ENCODE measurements around the gene TJP1. TPM values are rescaled to one million over a fixed set of nuclear protein-coding genes. Genes with fewer than 3 reads are reported as not detected.

Gene TJP1
- total and polyA plus RNA-seq, 9 of the 15 experiments (the other 6 are each of a cell fraction or from before 2014, with no cell fraction given): 9.1 to 39.3 (median 28.0) TPM

DNA sequence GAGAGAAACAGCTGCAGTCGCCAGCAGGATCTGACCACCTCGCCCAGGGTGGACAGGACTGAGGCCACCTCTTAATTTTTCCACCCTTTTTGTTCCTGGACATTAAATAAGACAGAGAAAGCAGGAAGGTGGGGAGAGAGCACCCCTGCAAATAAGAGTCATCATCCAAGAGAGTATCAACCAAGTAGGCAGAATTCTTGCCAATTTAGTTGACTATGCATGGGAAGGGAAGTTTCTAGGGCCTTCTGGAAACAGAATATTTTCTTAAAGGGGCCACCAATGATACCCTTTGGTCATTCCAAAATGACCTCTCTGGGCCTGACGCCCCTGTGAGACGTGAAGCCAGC, 136.2 kb downstream of the TJP1 start:
- H3K27ac ChIP-seq (ENCODE audit: extremely low read depth, low read depth, low read length): no peak overlapping the region
- no TSS peak for BruUV-seq (replicated peaks)
- peaks cover 2 to 22% of the 10 kb centered on the region in 2 experiments; a peak in 3 of 5 replicates for H3K4me1 ChIP-seq (replicated peaks in 1 of 2; ENCODE audit: control insufficient read depth in 2 of 2, insufficient read depth in 2 of 2, low read length in 2 of 2)
- POLR2A ChIA-PET: no interaction called here
- H2AFZ ChIP-seq (ENCODE audit: low read depth, low read length): no peak overlapping the region
- H3K9me3 ChIP-seq (replicated peaks; ENCODE audit: control insufficient read depth, insufficient read depth, low read depth, low read length): no peaks in the 10 kb centered on the region
- no peaks in the 10 kb centered on the region for H3K36me3 ChIP-seq (ENCODE audit: control insufficient read depth, insufficient read depth, low read length)
- no peak for FAIRE-seq
- no peak overlapping the region for H3K9ac ChIP-seq (ENCODE audit: insufficient read depth in 1 of 2, low read depth in 2 of 2, low read length in 2 of 2)
- intact Hi-C loops (cut with micrococcal nuclease): no loop called here
- H3K4me2 ChIP-seq (ENCODE audit: insufficient read depth, low read length): no peak overlapping the region
- CTCF ChIA-PET (ENCODE audit: low intra/inter-chr PET ratio): interaction anchor here (0.8 kb wide), 1 partner anchor 239 kb away, joined by 3 read pairs; no protein-coding TSS in a partner anchor
- DNase-seq (ENCODE audit: extremely low read depth in 1 of 4, low spot score in 3 of 4): no peak
- 5% methylated on average over 4 of the region's 4 CpGs for WGBS (ENCODE audit: insufficient coverage, low coverage, missing lambda C conversion rate)
- ATAC-seq: no peak
- no peaks in the 10 kb centered on the region for H4K20me1 ChIP-seq (replicated peaks; ENCODE audit: control insufficient read depth, insufficient read depth, low read length)
- in situ Hi-C loops (cut with MboI): no loop called here
- H3K9me1 ChIP-seq (ENCODE audit: control insufficient read depth, insufficient read depth, low read length): no peaks in the 10 kb centered on the region
- H3K27me3 ChIP-seq (ENCODE audit: control insufficient read depth in 2 of 2, insufficient read depth in 2 of 2, low read length in 2 of 2): peaks cover 2 to 18% of the 10 kb centered on the region in 2 experiments; a peak in 2 of 5 replicates
- no peaks in the 10 kb centered on the region for H3K79me2 ChIP-seq (ENCODE audit: control insufficient read depth, insufficient read depth, low read length)
- no peak overlapping the region for H3K4me3 ChIP-seq
- no peak for TF ChIP-seq RBM15 (IDR thresholded peaks at IDR 0.05; ENCODE audit: insufficient read depth, low read length)
- no peak for TF ChIP-seq CHCHD3 (CRISPR knock-in tag; IDR thresholded peaks at IDR 0.05)
- TF ChIP-seq, protein P1, sequence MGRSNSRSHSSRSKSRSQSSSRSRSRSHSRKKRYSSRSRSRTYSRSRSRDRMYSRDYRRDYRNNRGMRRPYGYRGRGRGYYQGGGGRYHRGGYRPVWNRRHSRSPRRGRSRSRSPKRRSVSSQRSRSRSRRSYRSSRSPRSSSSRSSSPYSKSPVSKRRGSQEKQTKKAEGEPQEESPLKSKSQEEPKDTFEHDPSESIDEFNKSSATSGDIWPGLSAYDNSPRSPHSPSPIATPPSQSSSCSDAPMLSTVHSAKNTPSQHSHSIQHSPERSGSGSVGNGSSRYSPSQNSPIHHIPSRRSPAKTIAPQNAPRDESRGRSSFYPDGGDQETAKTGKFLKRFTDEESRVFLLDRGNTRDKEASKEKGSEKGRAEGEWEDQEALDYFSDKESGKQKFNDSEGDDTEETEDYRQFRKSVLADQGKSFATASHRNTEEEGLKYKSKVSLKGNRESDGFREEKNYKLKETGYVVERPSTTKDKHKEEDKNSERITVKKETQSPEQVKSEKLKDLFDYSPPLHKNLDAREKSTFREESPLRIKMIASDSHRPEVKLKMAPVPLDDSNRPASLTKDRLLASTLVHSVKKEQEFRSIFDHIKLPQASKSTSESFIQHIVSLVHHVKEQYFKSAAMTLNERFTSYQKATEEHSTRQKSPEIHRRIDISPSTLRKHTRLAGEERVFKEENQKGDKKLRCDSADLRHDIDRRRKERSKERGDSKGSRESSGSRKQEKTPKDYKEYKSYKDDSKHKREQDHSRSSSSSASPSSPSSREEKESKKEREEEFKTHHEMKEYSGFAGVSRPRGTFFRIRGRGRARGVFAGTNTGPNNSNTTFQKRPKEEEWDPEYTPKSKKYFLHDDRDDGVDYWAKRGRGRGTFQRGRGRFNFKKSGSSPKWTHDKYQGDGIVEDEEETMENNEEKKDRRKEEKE (IDR thresholded peaks at IDR 0.05; ENCODE audit: borderline replicate concordance in 1 of 2, control insufficient read depth in 1 of 2, low read depth in 2 of 2, low read length in 1 of 2): no peak
- no peak for TF ChIP-seq PPARD (CRISPR knock-in tag; IDR thresholded peaks at IDR 0.05)
- TF ChIP-seq HMGN3 (IDR thresholded peaks at IDR 0.05; ENCODE audit: borderline replicate concordance, extremely low read depth, insufficient read length, low read depth, low read length): no peak
- TF ChIP-seq ZC3H4 (CRISPR knock-in tag; IDR thresholded peaks at IDR 0.05; ENCODE audit: borderline replicate concordance): no peak
- TF ChIP-seq ZNF324 (CRISPR knock-in tag; IDR thresholded peaks at IDR 0.05): no peak
- no peak for TF ChIP-seq PHF21A (IDR thresholded peaks at IDR 0.05; ENCODE audit: borderline replicate concordance, low read depth)
- no peak for TF ChIP-seq TAF7 (tag; IDR thresholded peaks at IDR 0.05)
- no peak for TF ChIP-seq ZNF263 (CRISPR knock-in tag; IDR thresholded peaks at IDR 0.05; ENCODE audit: borderline replicate concordance)
- TF ChIP-seq SUPT5H (IDR thresholded peaks at IDR 0.05): no peak
- no peak for TF ChIP-seq POLR3A (IDR thresholded peaks at IDR 0.05; ENCODE audit: borderline replicate concordance, extremely low read depth, insufficient read depth, insufficient read length)
- TF ChIP-seq, protein P2, sequence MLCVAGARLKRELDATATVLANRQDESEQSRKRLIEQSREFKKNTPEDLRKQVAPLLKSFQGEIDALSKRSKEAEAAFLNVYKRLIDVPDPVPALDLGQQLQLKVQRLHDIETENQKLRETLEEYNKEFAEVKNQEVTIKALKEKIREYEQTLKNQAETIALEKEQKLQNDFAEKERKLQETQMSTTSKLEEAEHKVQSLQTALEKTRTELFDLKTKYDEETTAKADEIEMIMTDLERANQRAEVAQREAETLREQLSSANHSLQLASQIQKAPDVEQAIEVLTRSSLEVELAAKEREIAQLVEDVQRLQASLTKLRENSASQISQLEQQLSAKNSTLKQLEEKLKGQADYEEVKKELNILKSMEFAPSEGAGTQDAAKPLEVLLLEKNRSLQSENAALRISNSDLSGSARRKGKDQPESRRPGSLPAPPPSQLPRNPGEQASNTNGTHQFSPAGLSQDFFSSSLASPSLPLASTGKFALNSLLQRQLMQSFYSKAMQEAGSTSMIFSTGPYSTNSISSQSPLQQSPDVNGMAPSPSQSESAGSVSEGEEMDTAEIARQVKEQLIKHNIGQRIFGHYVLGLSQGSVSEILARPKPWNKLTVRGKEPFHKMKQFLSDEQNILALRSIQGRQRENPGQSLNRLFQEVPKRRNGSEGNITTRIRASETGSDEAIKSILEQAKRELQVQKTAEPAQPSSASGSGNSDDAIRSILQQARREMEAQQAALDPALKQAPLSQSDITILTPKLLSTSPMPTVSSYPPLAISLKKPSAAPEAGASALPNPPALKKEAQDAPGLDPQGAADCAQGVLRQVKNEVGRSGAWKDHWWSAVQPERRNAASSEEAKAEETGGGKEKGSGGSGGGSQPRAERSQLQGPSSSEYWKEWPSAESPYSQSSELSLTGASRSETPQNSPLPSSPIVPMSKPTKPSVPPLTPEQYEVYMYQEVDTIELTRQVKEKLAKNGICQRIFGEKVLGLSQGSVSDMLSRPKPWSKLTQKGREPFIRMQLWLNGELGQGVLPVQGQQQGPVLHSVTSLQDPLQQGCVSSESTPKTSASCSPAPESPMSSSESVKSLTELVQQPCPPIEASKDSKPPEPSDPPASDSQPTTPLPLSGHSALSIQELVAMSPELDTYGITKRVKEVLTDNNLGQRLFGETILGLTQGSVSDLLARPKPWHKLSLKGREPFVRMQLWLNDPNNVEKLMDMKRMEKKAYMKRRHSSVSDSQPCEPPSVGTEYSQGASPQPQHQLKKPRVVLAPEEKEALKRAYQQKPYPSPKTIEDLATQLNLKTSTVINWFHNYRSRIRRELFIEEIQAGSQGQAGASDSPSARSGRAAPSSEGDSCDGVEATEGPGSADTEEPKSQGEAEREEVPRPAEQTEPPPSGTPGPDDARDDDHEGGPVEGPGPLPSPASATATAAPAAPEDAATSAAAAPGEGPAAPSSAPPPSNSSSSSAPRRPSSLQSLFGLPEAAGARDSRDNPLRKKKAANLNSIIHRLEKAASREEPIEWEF (CRISPR knock-in tag; IDR thresholded peaks at IDR 0.05): no peak
- no peak for TF ChIP-seq ZNF778 (CRISPR knock-in tag; IDR thresholded peaks at IDR 0.05)
